Measurements from ENCODE around the gene CNTNAP5.

CNTNAP5 gene

DNA sequence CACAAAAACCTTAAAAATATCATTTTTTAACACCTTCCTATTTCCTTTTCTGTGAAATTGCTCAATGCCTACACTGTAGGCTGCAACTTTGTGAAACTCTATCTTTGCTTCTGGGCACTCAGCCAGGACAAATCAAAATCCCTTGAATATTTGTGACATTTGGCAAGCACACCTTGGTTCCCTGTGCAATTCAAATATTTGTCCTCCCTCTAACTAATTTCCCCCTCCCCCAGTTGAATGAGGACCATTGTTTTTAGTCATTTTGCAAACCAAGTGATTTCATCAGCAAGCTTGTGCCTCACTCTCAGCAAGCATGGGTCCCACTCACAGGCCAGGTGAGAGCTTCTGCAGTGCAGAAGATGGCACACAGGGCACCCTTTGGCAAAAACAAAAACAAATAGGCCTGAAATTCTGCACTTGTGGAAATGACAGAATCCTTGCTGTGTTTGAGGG is 541.5 kb downstream of the CNTNAP5 start:
- DNase-seq = no peak

DNA sequence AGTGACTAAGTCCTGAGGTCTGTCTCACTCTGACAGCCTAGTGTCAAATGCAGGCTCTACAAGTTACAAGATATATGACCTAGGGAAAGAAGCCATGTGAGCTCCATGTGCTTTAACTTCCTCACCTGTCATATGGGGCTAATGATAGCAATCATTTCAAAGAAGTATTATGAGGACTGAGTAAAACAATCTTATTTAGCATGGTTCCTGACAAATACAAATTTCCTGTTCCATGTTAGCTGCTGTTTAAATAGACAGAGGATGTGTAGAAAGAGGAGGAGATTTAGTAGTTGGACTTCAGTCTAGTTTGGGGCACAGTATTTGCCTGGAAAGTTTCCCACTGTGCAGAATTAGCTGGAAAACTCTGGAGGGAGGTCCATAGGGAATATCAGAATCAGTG is 545.8 kb downstream of the CNTNAP5 start:
- DNase-seq = no peak

DNA sequence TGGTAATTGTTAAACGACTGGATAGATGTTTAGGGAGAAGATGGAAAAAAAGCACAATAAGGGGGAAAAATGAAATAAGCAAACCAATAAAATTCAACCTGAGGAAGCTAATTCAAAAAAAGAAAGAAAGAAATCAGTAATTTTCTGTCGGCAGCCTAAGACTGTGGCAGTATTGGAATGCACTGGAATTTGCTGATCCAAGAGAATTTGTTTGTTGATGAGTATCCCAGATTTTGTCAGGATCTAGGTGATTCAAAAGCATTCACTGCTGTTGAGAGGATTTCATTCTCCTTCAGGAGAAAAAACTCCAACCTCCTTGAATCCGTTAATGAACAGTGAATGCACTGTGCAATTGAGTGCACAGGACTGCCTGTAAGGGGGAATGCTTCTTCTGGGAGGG is 546.7 kb downstream of the CNTNAP5 start:
- DNase-seq = no peak

DNA sequence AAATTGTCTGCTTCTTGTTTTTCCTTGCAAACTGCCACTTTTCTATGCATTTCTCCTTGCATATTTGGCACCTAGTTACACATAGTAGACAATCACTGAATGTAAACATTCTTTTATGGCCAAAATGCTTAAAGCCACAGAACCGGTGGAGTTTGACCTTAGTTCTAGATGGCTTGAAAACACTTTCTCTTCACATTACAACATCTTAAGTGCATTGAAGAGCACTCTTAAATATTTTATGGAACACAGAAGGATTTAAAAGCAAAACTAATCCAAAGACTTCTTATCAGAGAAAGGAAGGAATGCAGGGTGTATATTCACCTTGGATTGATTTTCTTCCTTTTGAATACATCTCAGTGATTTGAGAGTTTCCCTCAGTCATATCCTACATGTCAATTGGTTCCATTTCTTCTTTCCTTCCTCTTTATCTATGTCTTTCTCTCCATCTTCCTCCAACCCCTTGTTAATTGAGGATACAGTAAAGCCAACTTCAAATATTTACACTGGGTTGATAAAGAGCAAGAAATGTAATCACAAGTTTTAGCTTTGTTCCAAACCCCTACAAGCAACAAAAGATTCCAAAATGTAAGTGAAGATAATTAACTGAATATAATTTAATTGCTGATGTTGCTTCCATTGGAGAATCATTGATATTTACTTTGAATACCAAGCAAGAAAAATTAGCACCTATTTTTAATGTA is 548.0 kb downstream of the CNTNAP5 start:
- no peak for DNase-seq

DNA sequence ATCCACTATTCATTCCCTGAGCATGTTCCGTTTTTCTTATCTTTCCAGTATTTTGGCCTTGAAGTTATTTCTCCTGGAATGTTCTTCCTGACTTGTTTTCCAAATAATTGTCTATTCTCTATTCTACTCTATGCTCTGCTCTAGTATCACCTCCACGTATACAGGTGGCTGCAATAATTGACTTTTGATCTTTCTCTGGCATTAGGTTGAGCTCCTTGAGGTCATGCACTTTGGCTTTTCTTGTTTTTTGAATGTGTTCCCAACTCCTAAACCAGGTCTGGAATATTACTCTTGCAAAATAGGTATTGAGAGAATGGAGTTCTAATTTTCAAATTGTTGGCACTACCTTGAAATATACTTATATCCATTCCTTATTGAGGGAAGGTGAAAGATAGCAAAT is 550.4 kb downstream of the CNTNAP5 start:
- DNase-seq = no peak

DNA sequence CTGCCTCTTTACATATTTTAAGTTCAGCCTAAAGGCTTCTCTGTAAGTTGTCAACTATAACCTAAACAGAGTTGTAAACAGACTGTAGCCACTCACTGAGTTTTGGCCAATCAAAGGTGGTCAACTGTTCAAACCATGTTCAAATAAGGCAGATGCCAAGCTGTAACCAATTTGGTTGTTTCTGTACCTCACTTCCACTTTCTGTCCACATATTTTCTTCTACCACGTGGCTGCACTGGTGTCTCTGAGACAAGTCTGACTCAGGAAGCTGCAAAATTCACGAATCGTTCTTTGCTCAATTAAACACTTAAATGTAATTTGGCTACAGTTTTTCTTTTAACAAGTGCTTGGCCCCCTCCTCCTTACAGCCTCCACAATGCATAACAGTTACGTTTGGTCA is 555.2 kb downstream of the CNTNAP5 start:
- DNase-seq = no peak

DNA sequence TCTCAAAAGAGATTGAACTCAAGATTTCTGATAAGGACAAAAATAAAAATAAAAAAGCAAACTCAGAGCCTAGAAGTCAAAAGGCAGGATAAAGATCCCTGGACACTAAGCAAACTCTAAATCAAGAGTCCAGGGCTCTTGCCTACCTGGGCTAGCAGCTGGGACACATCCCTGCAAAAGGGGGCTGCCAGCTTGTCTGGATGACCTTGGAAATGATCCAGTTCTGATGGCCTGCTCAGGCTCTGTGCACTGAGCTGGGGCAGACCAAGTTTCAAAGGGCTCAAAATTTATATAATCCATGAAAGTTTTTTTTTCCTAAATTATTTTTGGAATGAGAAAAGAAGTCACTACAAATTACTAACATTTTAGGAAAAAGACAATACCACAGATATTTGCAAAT is 557.3 kb downstream of the CNTNAP5 start:
- no peak for DNase-seq

DNA sequence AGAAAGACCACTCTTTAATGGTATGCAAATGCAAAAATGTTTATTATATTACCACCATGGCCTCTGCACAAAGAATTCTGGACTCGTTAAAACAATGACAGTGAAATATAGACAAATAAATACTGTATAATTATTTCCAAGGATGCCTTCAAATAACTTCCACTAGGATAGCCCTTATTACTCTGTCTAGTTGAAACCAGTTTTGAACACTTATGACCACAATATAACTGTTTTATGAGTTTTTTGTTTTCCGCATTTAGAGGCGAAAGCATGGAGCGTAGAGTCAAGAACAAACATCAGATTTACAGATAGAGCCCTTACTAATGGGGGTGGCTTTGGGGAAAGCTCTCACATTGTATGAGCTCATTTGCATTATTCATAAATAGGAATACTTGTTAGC is 559.5 kb downstream of the CNTNAP5 start:
- DNase-seq = no peak

DNA sequence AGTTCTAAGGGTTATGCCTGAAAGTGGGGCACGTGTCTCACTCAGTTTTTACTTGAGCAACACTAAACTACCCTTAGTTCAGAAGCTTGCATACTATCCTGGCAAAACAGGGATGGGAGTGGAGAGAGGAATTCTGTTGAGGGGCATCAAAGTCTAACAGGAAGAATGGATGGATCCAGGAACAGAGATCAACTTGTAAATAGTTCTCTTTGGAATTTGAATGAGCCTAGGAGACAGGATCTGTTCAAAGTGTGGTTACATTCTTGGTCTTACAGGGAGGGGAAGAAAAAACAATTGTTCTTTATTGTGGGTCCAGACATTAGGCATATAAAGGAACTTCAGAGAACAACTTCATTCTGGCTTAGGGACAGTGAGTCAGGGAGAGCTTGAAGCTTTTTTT is 560.2 kb downstream of the CNTNAP5 start:
- no peak for DNase-seq

DNA sequence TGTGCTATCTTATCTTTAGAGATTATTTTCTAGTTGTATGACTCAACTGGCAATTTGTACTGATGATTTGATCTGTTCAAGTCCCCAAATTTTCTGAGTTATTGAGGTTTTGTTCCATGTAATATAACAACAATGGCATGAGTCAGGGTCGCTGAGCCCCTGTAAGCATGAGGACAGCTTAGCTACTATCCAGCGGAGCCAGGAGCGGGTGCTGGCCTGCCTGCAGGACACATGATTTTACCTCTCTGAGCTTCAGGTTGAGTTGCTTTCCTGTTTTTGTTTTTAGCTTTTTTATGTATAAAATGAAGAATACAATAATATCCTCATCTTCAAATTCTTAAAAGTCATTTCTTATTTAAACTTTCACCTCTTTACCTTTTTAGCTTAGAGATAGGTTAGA is 561.1 kb downstream of the CNTNAP5 start:
- DNase-seq = no peak

DNA sequence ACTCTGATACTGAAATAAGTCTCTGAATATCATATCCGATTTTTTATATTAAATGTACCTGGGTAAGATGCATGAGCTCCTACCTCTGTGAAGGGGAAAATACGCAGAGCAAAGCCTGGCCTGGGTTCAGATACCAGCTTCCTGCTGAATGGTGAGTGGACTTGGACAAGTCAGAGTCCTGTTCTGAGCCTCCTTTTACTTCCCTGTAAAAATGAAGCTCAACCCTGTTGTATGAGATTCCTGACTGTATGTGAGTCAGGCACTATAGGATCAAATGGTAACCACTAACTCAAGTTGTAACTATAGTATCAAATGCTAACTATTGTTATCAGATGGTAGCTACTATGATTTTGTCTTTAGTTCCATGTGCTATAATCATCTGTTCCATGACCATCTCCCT is 561.7 kb downstream of the CNTNAP5 start:
- no peak for DNase-seq

DNA sequence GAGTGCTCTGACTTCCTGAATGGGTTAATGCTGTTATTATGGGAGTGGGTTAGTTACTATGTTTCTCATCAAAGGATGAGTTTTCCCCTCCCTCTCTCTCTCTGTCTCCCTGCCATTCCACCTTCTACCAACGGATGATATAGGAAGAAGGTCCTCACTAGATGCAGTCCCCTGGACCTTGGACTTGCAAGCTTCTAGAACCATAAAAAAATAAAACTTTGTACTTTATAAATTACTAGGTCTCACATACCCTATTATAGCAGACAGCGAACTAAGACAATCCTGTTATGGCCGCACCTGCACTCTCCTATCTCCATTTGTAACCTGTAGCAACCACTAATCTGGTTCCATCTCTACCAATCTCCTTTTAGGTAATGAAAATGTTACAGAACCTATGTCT is 564.9 kb downstream of the CNTNAP5 start:
- DNase-seq = no peak

DNA sequence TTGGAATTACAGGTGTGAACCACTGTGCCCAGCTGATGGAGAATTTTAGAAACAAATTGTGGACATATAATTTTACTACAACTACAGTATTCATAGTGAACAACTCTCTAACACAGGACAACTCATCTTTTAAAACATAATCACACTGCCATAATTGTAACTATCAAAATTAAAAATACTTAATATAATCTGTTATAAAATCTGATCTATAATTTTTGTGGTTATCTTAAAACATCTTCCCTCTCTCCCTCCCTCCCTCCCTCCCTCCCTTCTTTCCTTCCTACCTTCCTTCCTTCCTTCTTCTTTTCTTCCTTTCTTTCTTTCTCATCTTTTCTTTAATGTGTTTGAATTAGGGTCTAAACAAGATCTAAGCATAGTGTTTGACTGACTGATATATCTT is 577.7 kb downstream of the CNTNAP5 start:
- no peak for DNase-seq

DNA sequence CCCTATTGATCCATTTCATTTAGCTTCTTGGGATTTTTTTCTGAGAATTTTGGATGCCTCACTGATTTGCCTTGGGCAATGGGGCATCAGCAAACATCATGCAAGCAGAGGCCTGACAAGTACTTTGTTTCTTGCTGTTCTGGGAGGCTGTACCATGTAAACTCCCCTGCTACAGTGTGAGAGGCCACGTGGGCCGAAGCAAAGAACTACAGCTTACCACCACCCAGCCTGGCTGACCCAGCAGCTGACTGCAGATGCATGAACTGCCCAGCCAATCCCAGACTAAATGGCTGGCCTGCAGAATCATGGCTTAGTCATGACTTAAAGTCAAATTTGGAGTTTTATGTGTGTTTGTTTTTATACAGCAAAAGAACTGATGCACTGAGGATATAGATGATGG is 579.9 kb downstream of the CNTNAP5 start:
- DNase-seq = no peak

DNA sequence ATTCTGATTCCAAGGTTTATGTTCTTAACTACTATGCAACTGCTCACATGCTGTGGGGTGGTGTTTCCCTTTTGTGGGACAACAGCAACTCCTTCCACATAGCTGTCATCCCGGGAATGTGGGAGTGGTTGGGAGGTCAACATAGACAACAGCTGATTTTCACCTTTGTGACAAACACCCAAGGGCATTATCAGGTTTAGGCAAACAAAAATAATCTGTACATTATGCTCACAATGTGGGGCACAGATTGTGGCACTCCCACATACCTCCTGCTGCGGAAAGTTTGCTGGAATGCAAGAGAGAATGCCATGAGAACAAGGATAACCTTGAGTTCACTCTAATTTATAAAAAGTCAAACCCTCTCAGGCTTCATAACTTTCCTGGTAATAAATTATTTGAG is 582.6 kb downstream of the CNTNAP5 start:
- DNase-seq = no peak

DNA sequence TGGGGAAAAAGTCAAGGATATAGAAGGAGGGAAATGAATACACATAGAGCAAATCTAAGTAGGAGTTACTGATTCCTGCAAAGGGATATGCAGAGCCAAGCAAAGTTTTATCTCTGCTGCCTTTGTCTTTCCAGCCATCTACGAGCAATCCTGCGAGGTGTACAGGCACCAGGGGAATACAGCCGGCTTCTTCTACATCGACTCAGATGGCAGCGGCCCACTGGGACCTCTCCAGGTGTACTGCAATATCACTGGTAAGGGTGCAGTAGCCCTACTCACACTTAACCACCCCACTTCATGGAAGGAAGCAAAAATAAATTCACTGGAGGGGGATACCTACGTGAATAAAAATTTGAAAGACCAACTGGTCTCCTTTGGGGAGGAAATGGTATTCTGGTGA is 584.6 kb downstream of the CNTNAP5 start:
- no peak for DNase-seq

DNA sequence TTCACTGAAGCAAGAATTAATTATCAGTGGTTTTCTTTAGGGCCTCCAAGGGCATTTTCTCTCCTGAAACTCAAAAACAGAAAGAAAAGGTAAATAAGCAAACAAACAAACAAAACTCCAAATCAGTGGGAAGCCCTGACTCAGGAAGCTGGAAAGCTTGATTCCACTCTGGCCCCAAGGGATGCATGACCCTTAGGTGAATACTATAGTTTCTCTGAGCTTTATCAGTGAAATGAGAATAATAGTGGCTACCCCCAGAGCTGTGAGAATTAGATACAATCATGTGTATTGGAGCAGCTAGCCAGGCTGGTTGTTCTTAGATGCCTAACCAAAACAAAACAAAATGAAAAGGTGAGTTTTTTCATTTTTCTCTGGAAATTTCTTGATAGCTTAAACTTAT is 585.1 kb downstream of the CNTNAP5 start:
- DNase-seq = no peak

DNA sequence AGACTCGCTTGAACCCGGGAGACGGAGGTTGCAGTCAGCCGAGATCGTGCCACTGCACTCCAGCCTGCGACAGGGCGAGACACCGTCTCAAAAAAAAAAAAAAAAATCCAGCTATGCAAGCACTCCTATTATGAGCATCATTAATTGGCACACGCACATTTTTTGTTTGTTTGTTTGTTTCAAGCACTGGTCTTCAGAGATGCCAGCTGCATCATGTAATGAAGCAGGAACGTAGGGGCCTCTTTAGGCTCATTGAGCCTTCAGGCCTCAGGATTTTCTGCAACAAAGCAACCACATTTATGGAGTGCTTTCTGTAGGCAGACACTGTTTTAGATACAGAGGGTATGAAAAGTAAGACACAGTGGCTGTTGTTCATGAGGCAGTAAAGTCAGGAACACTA is 585.8 kb downstream of the CNTNAP5 start:
- DNase-seq = no peak

DNA sequence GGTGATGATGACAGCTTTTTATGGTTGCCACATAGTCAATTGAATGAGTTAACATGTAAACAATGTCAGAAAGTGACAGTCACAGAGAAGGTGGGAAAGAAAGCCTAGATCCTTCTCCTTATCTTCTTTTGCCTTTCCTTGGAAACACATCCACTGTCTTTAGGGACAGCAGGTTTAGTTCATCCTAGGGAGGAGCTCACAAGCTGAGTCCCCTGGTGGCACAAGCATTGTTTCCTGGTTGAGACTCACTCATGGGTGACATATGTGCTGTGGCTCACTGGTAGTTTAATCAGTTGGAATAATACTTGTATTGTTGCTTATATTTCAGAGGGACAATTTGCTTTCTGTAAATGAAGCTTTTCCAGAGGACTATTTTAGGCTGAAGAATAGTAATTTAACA is 598.5 kb downstream of the CNTNAP5 start:
- DNase-seq = no peak

DNA sequence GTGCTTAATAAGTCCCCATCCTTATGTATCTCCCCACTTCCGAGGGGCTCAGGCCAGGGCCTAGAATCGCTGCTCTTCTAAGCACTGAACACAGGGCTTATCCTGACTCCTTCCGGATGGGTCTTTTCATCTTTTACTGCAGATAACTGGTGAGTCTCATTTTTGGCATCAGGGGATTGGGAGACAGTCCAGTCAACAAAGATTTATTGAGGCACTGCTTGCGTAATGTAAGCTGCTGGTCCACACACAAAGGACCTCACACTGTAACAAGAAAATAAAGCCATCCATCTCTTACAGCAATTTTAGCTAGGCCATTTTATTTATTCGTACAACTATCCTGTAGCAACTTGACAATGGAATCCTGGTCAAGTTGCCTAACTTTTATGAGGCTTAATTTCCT is 600.5 kb downstream of the CNTNAP5 start:
- DNase-seq = no peak

DNA sequence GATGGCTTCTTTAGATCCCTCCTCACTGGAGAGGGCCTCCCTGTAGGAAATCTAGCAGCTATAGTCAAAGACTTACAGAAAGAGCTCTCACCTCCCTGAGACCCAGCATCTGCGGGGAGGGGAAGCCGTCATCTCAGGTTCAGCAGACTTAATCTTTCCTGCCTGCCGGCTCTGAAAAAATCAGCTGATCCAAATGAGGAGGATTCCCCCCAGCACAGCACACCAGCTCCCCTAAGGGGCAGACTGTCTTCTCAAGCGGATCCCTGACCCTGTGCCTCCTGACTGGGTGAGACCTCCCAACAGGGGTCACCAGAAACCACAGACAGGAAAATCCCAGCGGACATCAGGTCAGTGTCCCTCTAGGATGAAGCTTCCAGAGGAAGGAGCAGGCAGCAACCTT is 601.9 kb downstream of the CNTNAP5 start:
- DNase-seq = no peak

DNA sequence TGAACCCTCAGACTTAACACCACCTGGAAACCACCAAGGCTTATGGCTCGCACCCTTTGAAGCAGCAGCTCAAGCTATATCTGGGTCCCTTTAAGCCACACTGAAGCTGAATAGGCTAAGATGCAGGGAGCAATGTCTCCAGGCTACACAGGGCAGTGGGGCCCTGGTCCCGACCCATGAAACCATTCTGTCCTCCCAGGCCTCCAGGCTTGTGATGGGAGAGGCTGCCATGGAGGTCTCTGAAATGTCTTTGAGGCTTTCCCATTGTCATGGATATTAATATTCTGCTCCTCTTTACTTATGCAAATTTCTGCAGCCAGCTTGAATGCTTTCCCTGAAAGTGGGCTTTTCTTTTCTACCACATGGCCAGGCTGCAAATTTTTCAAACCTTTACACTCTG is 608.7 kb downstream of the CNTNAP5 start:
- DNase-seq = no peak

DNA sequence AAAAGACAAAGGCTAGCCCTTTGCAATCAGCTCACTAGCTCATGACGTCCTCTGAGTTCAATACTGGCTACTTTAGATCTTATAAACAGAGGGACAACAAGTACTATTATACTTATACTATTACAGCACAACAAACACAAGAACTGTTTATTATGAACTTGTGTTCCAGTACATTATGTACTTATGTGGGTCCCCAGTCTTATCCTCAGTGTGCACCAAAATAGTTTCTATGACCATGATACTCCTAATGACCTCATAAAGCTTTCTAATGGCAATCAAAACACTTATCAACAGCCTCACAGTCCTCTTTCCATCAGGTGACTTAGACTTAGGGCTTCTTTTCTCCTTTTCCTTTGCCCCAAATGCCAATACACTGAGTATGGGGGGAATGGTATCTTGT is 614.4 kb downstream of the CNTNAP5 start:
- DNase-seq = no peak

DNA sequence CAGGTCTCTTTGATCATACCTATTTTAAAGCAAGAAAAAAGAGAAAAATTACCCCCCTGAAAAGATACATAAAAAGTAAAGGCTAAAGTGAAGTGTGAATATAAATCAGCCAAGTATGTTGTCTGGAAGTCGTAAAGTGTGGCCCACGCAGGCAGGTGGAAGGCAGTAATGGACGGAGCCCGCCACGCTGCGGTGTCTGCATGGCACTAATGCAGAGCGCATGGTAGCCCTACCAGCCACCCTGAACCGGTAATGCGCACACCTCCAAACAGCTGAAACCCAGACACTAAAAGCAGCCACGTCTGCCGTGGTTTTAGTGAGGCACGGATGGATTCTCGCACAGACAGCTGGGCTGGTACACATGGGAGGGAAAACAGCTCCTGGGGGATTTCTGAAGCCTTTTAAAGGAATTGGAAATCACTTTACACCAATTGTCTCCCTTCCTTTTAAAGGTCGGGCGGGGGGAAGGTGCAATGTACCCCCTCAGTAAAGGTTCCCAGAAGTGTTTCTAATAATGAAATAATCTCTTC is 615.2 kb downstream of the CNTNAP5 start:
- DNase-seq = no peak

DNA sequence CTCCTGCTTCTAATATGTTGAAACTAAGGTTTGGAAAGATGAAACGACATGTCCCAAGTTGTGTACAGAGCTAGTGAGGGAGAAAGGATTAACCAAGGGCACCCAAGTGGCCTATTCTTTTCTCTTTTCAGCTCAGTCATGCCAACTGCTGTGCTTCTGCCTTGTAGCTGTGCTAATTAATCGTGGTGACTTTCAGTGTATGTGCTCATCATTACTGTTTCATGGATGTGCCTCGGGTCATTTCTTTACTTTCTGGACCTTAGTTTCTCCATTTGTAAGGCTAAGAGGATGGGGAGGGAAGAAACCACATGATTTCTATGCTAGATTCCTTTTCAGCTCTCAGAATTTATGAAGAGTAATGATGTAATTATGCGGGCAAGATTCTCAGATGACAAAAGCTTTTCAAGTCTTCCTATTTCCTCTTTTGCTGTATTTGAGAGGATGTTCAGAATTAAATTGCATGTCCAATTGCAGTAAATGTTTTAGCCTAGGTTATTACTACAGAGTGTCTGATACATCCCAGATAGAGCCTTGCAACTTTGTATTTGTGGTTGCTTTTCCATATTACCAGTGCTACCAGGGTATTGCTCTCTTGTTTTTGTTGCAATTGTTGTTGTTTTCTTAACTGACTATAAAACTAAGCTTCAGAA is 621.2 kb downstream of the CNTNAP5 start:
- no peak for DNase-seq

Data from NCI-H524 treated with DMSO at 0.1 percent for 48 hours (cell line).